ENCODE data around the gene EIF2A. TPM values are rescaled to one million over a fixed set of nuclear protein-coding genes. Genes with fewer than 3 reads are reported as not detected.
"Not testable (repeated sequence)": the region's sequence is repeated elsewhere in the genome, so short reads cannot be mapped to it uniquely, and the experiment has no call there.

Gene EIF2A
- total RNA-seq, 1 donor from 2014 or later, result 148 TPM

- DNase-seq (ENCODE audit: low read depth), result peak; percentile 36
Observed at GRCh38 chr3:150600647-150601530, 54.3 kb downstream of the EIF2A start.

GRCh38 chr3:150602426-150603152, 56.0 kb downstream of the EIF2A start:
- no peak for DNase-seq (ENCODE audit: low read depth)

- peak; percentile 90 for DNase-seq (ENCODE audit: low read depth)
Observed at GRCh38 chr3:150603153-150603979, 56.8 kb downstream of the EIF2A start, which contains the start of gene SELENOT. TSS of gene SELENOT (plus strand) at chr3:150603321. CDS start at chr3:150603363, 42 bp downstream.

GRCh38 chr3:150603980-150604319, 57.4 kb downstream of the EIF2A start:
- peak; percentile 12 for DNase-seq (ENCODE audit: low read depth)

- DNase-seq (ENCODE audit: low read depth), result no peak
Observed at GRCh38 chr3:150605998-150606641, 59.5 kb downstream of the EIF2A start.

GRCh38 chr3:150607267-150608065, 60.9 kb downstream of the EIF2A start:
- no peak for DNase-seq (ENCODE audit: low read depth)

GRCh38 chr3:150609988-150610387, 63.4 kb downstream of the EIF2A start:
- no peak for DNase-seq (ENCODE audit: low read depth)

GRCh38 chr3:150610785-150611184, 64.2 kb downstream of the EIF2A start:
- DNase-seq (ENCODE audit: low read depth), result peak; percentile 23

- no peak for DNase-seq (ENCODE audit: low read depth)
Observed at GRCh38 chr3:150611666-150612065, 65.1 kb downstream of the EIF2A start.

GRCh38 chr3:150612494-150612893, 65.9 kb downstream of the EIF2A start:
- no peak for DNase-seq (ENCODE audit: low read depth)

- DNase-seq (ENCODE audit: low read depth), result no peak
Observed at GRCh38 chr3:150613034-150613433, 66.4 kb downstream of the EIF2A start.

GRCh38 chr3:150613709-150614480, 67.3 kb downstream of the EIF2A start:
- no peak for DNase-seq (ENCODE audit: low read depth)

- DNase-seq (ENCODE audit: low read depth), result no peak
Observed at GRCh38 chr3:150620002-150620689, 73.6 kb downstream of the EIF2A start.

GRCh38 chr3:150622955-150623354, 76.4 kb downstream of the EIF2A start:
- not testable (repeated sequence) for DNase-seq (ENCODE audit: low read depth)

- DNase-seq (ENCODE audit: low read depth), result no peak
Observed at GRCh38 chr3:150623945-150624344, 77.4 kb downstream of the EIF2A start.

- no peak for DNase-seq (ENCODE audit: low read depth)
Observed at GRCh38 chr3:150626148-150626930, 79.8 kb downstream of the EIF2A start.

GRCh38 chr3:150627557-150627956, 81.0 kb downstream of the EIF2A start:
- DNase-seq (ENCODE audit: low read depth), result no peak

GRCh38 chr3:150631515-150632221, 85.1 kb downstream of the EIF2A start:
- DNase-seq (ENCODE audit: low read depth), result no peak

All from renal cortical epithelial cell (primary cell).